GM21390 (cell line): ENCODE measurements around the gene RGS11.

ENCODE experiments used
- ATAC-seq: cut with Tn5 transposase; IDR thresholded peaks from one replicate; pipeline ENCODE4 v1.9.1; 2021; ENCODE audit not compliant: unreplicated experiment

Gene RGS11

GRCh38 chr16:275786-276232 is at the start of gene RGS11:
Gene RGS11, minus strand, starts transcription at chr16:275944. Its CDS starts 33 bp downstream, at chr16:275911.
- no peak for ATAC-seq

GRCh38 chr16:324451-325334 is 48.9 kb upstream of the RGS11 start:
- no peak for ATAC-seq

GRCh38 chr16:324201-324450 is 48.4 kb upstream of the RGS11 start:
- ATAC-seq = no peak

GRCh38 chr16:322476-323143 is 46.9 kb upstream of the RGS11 start:
- ATAC-seq = no peak

- no peak for ATAC-seq
Observed at GRCh38 chr16:321532-321931, 45.8 kb upstream of the RGS11 start.

- ATAC-seq = no peak
Observed at GRCh38 chr16:320206-320605, 44.5 kb upstream of the RGS11 start.

- ATAC-seq = no peak
Observed at GRCh38 chr16:318628-319027, 42.9 kb upstream of the RGS11 start.

GRCh38 chr16:317583-317982 is 41.8 kb upstream of the RGS11 start:
- no peak for ATAC-seq

- ATAC-seq = no peak
Observed at GRCh38 chr16:316741-317464, 41.2 kb upstream of the RGS11 start.

GRCh38 chr16:314795-315299 is 39.1 kb upstream of the RGS11 start:
- no peak for ATAC-seq

GRCh38 chr16:314351-314750 is 38.6 kb upstream of the RGS11 start:
- no peak for ATAC-seq

GRCh38 chr16:311725-312124 is 36.0 kb upstream of the RGS11 start:
- ATAC-seq = no peak

GRCh38 chr16:309476-309875 is 33.7 kb upstream of the RGS11 start:
- no peak for ATAC-seq

- no peak for ATAC-seq
Observed at GRCh38 chr16:307691-308312, 32.1 kb upstream of the RGS11 start.

- no peak for ATAC-seq
Observed at GRCh38 chr16:306911-307370, 31.2 kb upstream of the RGS11 start.

- no peak for ATAC-seq
Observed at GRCh38 chr16:305916-306626, 30.3 kb upstream of the RGS11 start.

- ATAC-seq = no peak
Observed at GRCh38 chr16:303760-304505, 28.2 kb upstream of the RGS11 start.

GRCh38 chr16:301950-302349 is 26.2 kb upstream of the RGS11 start:
- no peak for ATAC-seq

- no peak for ATAC-seq
Observed at GRCh38 chr16:301235-301634, 25.5 kb upstream of the RGS11 start.

- no peak for ATAC-seq
Observed at GRCh38 chr16:297832-298231, 22.1 kb upstream of the RGS11 start.
